Dermis blood vessel endothelial cell (primary cell): ENCODE results near the gene ZCCHC8. TPM values are rescaled to one million over a fixed set of nuclear protein-coding genes. Genes with fewer than 3 reads are reported as not detected.
"Not testable (repeated sequence)": the region's sequence is repeated elsewhere in the genome, so short reads cannot be mapped to it uniquely, and the experiment has no call there.

ENCODE experiments used
- DNase-seq: peaks from one replicate; pipeline ENCODE4 v3.0.0; 2010
- total RNA-seq: library from RNA; depleted of rRNA; stranded (reverse); fragments of >200 nt; gene quantifications from 2 replicates; pipeline ENCODE4 v1.2.3, GENCODE V29; 2014

The ZCCHC8 gene
- total RNA-seq, 1 donor from 2014 or later, result 20.1 TPM

- not testable (repeated sequence) for DNase-seq
Measured at GRCh38 chr12:122470576-122470975, 30.2 kb downstream of the ZCCHC8 start.

GRCh38 chr12:122469856-122470255 lies 30.9 kb downstream of the ZCCHC8 start:
- not testable (repeated sequence) for DNase-seq

- DNase-seq, result no peak
Measured at GRCh38 chr12:122467983-122468382, 32.7 kb downstream of the ZCCHC8 start.

GRCh38 chr12:122464317-122465042 lies 36.3 kb downstream of the ZCCHC8 start:
- peak; percentile 91 for DNase-seq

GRCh38 chr12:122460641-122461040 lies 40.1 kb downstream of the ZCCHC8 start:
- no peak for DNase-seq

- no peak for DNase-seq
Measured at GRCh38 chr12:122460061-122460460, 40.7 kb downstream of the ZCCHC8 start.

- no peak for DNase-seq
Measured at GRCh38 chr12:122459211-122459610, 41.5 kb downstream of the ZCCHC8 start.

GRCh38 chr12:122458105-122459035 lies 42.4 kb downstream of the ZCCHC8 start:
- DNase-seq, result no peak

- DNase-seq, result no peak
Measured at GRCh38 chr12:122457627-122458026, 43.1 kb downstream of the ZCCHC8 start.

GRCh38 chr12:122454739-122455138 lies 46.0 kb downstream of the ZCCHC8 start:
- no peak for DNase-seq

GRCh38 chr12:122454250-122454721 lies 46.4 kb downstream of the ZCCHC8 start:
- no peak for DNase-seq

GRCh38 chr12:122452701-122453285 lies 47.9 kb downstream of the ZCCHC8 start:
- no peak for DNase-seq

- DNase-seq, result peak; percentile 53
Measured at GRCh38 chr12:122449317-122449716, 51.4 kb downstream of the ZCCHC8 start.

- DNase-seq, result not testable (repeated sequence)
Measured at GRCh38 chr12:122447825-122448224, 52.9 kb downstream of the ZCCHC8 start.

GRCh38 chr12:122446390-122446789 lies 54.3 kb downstream of the ZCCHC8 start:
- DNase-seq, result not testable (repeated sequence)

GRCh38 chr12:122444071-122444470 lies 56.7 kb downstream of the ZCCHC8 start:
- DNase-seq, result not testable (repeated sequence)

GRCh38 chr12:122438822-122439221 lies 61.9 kb downstream of the ZCCHC8 start:
- DNase-seq, result not testable (repeated sequence)

- DNase-seq, result no peak
Measured at GRCh38 chr12:122437656-122438121, 63.0 kb downstream of the ZCCHC8 start.

- DNase-seq, result no peak
Measured at GRCh38 chr12:122435186-122435585, 65.5 kb downstream of the ZCCHC8 start.

- not testable (repeated sequence) for DNase-seq
Measured at GRCh38 chr12:122429043-122429442, 71.7 kb downstream of the ZCCHC8 start.

GRCh38 chr12:122427403-122427802 lies 73.3 kb downstream of the ZCCHC8 start:
- DNase-seq, result no peak

- DNase-seq, result peak; percentile 94
Measured at GRCh38 chr12:122423258-122424165, 77.2 kb downstream of the ZCCHC8 start.
